Fibroblast of lung (primary cell): ENCODE data around the gene TMEM11. TPM values are rescaled to one million over a fixed set of nuclear protein-coding genes. Genes with fewer than 3 reads are reported as not detected.

ENCODE experiments used
- DNase-seq, 2 donors: peaks; one replicate each; pipeline versions ENCODE4 v3.0.0 to v3.0.0-alpha.2; 2010; ENCODE audit warnings: low read depth in 2 of 2
- H2AFZ ChIP-seq: 2 replicates; pipeline ENCODE4 v1.5.1; 2012; ENCODE audit warnings: low read length, control low read depth, inconsistent platforms
- H3K27ac ChIP-seq: 2 replicates; pipeline ENCODE4 v1.5.1; 2011; ENCODE audit warnings: low read length, control low read depth; ENCODE audit not compliant: insufficient read depth
- H3K27me3 ChIP-seq: 2 replicates; pipeline ENCODE4 v1.5.1; 2011; ENCODE audit warnings: mild to moderate bottlenecking, low read length; ENCODE audit not compliant: control insufficient read depth, insufficient read depth
- H3K36me3 ChIP-seq: 2 replicates; pipeline ENCODE4 v1.5.1; 2011; ENCODE audit warnings: low read length; ENCODE audit not compliant: control insufficient read depth, insufficient read depth
- H3K4me1 ChIP-seq: 2 replicates; pipeline ENCODE4 v1.5.1; 2011; ENCODE audit warnings: low read length; ENCODE audit not compliant: control insufficient read depth, insufficient read depth; ENCODE audit errors: extremely low read depth
- H3K4me2 ChIP-seq: 2 replicates; pipeline ENCODE4 v1.5.1; 2011; ENCODE audit warnings: low read length, control low read depth; ENCODE audit not compliant: insufficient read depth; ENCODE audit errors: extremely low read depth
- H3K4me3 ChIP-seq, 4 experiments: fragments of 200-600 bp in 1 of 4; sonication (generic) in 1 of 4; replicated peaks in 1 of 4; 2 replicates each; pipeline ENCODE4 v1.5.1; 2011 to 2016; ENCODE audit warnings: low read length in 4 of 4, low read depth in 3 of 4, mild to moderate bottlenecking in 3 of 4, control low read depth in 2 of 4, inconsistent platforms in 1 of 4, mixed read lengths in 1 of 4; ENCODE audit not compliant: insufficient read depth in 1 of 4; ENCODE audit errors: control extremely low read depth in 1 of 4
- H3K79me2 ChIP-seq: 2 replicates; pipeline ENCODE4 v1.5.1; 2012; ENCODE audit warnings: mild to moderate bottlenecking, low read length, inconsistent platforms; ENCODE audit not compliant: control insufficient read depth, insufficient read depth
- H3K9ac ChIP-seq: 2 replicates; pipeline ENCODE4 v1.5.1; 2011; ENCODE audit warnings: mild to moderate bottlenecking, low read length, control low read depth; ENCODE audit not compliant: insufficient read depth
- H3K9me3 ChIP-seq: 2 replicates; pipeline ENCODE4 v1.5.1; 2012; ENCODE audit warnings: low read depth, low read length; ENCODE audit not compliant: control insufficient read depth, insufficient read depth
- H4K20me1 ChIP-seq: 2 replicates; pipeline ENCODE4 v1.5.1; 2011; ENCODE audit warnings: low read length; ENCODE audit not compliant: control insufficient read depth, insufficient read depth; ENCODE audit errors: extremely low read depth
- EZH2 ChIP-seq: IDR thresholded peaks from 2 replicates; pipeline ENCODE4 v1.5.1; 2012; ENCODE audit warnings: low read length, control low read depth, mild to moderate bottlenecking; ENCODE audit errors: missing control alignments
- polyA plus RNA-seq, 2 donors: library from polyadenylated mRNA; depleted of rRNA in 1 of 2; stranded (reverse) in 1 of 2; unstranded in 1 of 2; fragments of >200 nt; gene quantifications; 2 replicates each; pipeline ENCODE4 v1.2.1, GENCODE V29; 2011 to 2012; ENCODE audit warnings: missing spikeins in 1 of 2
- total RNA-seq: library from RNA; depleted of rRNA; stranded (reverse); fragments of >200 nt; gene quantifications from 2 replicates; pipeline ENCODE4 v1.2.1, GENCODE V29; 2014
- TF ChIP-seq, protein P1 (sequence below), 2 donors: IDR thresholded peaks in 1 of 2; conservative IDR thresholded peaks in 1 of 2; 1 replicate in 1 of 2; 2 replicates in 1 of 2; pipeline ENCODE4 v1.5.1; 2011 to 2012; ENCODE audit warnings: low read length in 2 of 2, control low read depth in 1 of 2, inconsistent platforms in 1 of 2, low read depth in 1 of 2, mild to moderate bottlenecking in 1 of 2

The TMEM11 gene
- total and polyA plus RNA-seq, 2 donors (not counting 1 experiment from before 2014, with no cell fraction given): 21.5 to 41.1 TPM

DNA sequence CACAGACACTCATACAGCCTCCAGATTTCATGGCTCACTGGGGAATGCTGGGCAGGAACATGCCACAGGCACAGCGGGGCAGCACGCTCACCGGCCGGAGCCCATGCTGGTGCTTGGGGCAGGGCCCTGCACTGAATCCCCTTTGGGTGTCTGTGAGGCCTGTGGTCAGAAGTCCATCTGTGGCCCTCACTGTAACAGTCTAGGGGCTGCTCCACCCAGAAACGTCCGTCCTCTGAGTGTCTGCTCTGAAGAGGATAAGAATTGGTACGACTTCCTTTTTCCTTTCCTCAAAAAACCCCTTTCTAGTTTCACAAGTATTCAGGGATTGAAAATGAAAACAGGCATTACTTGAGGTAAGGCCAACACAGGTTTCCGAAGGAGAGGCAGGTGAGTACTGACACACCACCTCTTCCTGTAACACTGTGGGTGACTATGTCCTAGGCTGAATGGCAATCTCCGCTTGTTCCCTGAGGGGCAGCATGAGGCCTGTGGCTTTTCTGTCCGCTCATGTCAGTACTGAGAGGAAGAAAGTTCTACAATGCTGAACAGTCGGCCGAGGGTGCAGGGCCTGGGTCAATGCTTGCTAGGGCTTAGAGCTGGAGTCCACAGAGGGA is 42.5 kb downstream of the TMEM11 start:
- Histone ChIP-seq H4K20me1 (no peaks in the 10 kb centered on the region), H3K4me2 (no peak overlapping the region), H2AFZ (no peak overlapping the region), H3K79me2 (no peaks in the 10 kb centered on the region), H3K9ac (no peak overlapping the region), H3K4me1 (peaks cover 14% of the 10 kb centered on the region), H3K4me3 (no peak overlapping the region), H3K27me3 (no peaks in the 10 kb centered on the region), H3K27ac (no peak overlapping the region), H3K36me3 (no peaks in the 10 kb centered on the region), H3K9me3 (no peaks in the 10 kb centered on the region)
- no peak for TF ChIP-seq EZH2
- TF ChIP-seq, protein P1, sequence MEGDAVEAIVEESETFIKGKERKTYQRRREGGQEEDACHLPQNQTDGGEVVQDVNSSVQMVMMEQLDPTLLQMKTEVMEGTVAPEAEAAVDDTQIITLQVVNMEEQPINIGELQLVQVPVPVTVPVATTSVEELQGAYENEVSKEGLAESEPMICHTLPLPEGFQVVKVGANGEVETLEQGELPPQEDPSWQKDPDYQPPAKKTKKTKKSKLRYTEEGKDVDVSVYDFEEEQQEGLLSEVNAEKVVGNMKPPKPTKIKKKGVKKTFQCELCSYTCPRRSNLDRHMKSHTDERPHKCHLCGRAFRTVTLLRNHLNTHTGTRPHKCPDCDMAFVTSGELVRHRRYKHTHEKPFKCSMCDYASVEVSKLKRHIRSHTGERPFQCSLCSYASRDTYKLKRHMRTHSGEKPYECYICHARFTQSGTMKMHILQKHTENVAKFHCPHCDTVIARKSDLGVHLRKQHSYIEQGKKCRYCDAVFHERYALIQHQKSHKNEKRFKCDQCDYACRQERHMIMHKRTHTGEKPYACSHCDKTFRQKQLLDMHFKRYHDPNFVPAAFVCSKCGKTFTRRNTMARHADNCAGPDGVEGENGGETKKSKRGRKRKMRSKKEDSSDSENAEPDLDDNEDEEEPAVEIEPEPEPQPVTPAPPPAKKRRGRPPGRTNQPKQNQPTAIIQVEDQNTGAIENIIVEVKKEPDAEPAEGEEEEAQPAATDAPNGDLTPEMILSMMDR (conservative IDR thresholded peaks at IDR 0.05 in 1 of 2, IDR thresholded peaks at IDR 0.05 in 1 of 2; ENCODE audit: low read depth in 1 of 2, low read length in 2 of 2): no peak
- no peak for DNase-seq

DNA sequence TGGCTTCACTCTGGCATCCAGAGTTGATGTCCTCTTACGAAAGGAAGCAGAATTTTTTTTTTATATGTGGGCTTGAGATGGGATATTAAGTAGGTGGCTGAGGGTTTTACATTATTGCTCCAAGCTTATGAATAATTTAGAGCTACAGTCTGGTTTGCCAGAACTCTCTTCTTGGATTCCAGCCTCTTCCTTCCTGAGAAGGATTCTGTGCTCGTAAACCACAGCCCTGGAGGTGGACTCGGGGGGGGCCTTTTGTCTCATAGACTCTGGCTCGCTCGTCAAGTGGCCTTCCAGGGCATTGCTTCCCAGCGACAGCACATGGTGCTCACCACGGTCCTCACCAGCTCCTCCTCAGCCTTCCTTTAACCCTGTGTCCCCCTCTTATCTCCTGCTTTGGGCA is 43.2 kb downstream of the TMEM11 start:
- Histone ChIP-seq H3K9ac (no peak overlapping the region), H3K9me3 (no peaks in the 10 kb centered on the region), H3K4me1 (peaks cover 15% of the 10 kb centered on the region), H3K27ac (no peak overlapping the region), H3K4me2 (no peak overlapping the region), H3K36me3 (no peaks in the 10 kb centered on the region), H3K79me2 (no peaks in the 10 kb centered on the region), H2AFZ (no peak overlapping the region), H4K20me1 (no peaks in the 10 kb centered on the region), H3K27me3 (no peaks in the 10 kb centered on the region), H3K4me3 (no peak overlapping the region)
- DNase-seq: peak in 1 of 2 donors; percentile 53
- no peak for TF ChIP-seq EZH2
- TF ChIP-seq, protein P1 (conservative IDR thresholded peaks at IDR 0.05 in 1 of 2, IDR thresholded peaks at IDR 0.05 in 1 of 2; ENCODE audit: low read depth in 1 of 2, low read length in 2 of 2): no peak

DNA sequence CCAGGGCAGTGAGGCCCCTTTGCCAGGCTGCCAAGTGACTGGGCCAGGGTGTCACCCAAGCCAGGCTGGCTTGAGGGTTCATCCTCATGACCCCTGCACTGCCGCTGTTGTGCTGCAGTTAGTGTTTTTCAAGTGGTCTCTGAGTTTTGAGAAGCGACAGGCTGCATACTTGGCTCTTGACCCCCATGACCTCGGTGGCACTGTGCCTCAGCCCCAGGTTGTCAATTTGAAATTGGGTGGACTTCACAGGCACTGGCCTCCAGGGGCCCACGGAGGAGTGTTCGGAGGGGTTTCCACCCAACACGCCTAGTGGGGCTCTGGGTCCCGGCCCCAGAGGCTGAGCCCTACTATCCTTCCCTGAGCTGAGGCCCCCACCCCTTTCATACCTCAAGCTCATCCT is 44.5 kb downstream of the TMEM11 start:
- H2AFZ ChIP-seq: no peak overlapping the region
- no peaks in the 10 kb centered on the region for H3K79me2 ChIP-seq
- TF ChIP-seq EZH2: no peak
- TF ChIP-seq, protein P1 (conservative IDR thresholded peaks at IDR 0.05 in 1 of 2, IDR thresholded peaks at IDR 0.05 in 1 of 2; ENCODE audit: low read depth in 1 of 2, low read length in 2 of 2): no peak
- no peak overlapping the region for H3K4me2 ChIP-seq
- no peak overlapping the region for H3K9ac ChIP-seq
- no peak for DNase-seq
- H3K9me3 ChIP-seq: no peaks in the 10 kb centered on the region
- H4K20me1 ChIP-seq: no peaks in the 10 kb centered on the region
- peaks cover 10% of the 10 kb centered on the region for H3K4me1 ChIP-seq
- no peak overlapping the region for H3K4me3 ChIP-seq
- no peak overlapping the region for H3K27ac ChIP-seq
- H3K27me3 ChIP-seq: no peaks in the 10 kb centered on the region
- no peaks in the 10 kb centered on the region for H3K36me3 ChIP-seq
